GM12872 (cell line): ENCODE data around the gene NDRG3.

Experiments
- TF ChIP-seq, protein P1 (sequence below): IDR thresholded peaks from 3 replicates; pipeline ENCODE4 v1.5.1; 2011; ENCODE audit warnings: low read depth, mild to moderate bottlenecking, low read length, moderate library complexity; ENCODE audit not compliant: insufficient read depth

Gene NDRG3

DNA sequence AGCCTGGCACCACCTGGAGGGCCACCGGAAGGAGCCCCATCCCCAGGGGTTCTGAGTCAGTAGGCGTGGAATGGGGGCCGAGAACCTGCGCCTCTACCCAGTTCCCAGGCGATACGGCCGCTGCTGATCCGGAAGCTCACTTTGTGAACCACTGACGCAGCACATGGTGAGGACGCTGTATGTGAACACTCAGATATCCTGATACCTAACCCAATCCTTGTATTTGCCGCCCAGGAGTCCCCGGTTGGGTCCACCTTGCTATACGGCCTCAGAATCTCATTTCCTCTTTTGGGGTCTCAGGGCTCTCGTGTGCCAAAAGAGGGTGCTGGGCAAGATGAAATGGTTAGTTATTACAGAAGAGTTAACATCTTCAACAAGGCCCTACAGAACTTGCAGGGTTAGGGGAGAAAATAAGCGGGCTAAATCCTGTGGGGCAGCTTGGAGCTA lies 140.9 kb downstream of the NDRG3 start:
- TF ChIP-seq, protein P1, sequence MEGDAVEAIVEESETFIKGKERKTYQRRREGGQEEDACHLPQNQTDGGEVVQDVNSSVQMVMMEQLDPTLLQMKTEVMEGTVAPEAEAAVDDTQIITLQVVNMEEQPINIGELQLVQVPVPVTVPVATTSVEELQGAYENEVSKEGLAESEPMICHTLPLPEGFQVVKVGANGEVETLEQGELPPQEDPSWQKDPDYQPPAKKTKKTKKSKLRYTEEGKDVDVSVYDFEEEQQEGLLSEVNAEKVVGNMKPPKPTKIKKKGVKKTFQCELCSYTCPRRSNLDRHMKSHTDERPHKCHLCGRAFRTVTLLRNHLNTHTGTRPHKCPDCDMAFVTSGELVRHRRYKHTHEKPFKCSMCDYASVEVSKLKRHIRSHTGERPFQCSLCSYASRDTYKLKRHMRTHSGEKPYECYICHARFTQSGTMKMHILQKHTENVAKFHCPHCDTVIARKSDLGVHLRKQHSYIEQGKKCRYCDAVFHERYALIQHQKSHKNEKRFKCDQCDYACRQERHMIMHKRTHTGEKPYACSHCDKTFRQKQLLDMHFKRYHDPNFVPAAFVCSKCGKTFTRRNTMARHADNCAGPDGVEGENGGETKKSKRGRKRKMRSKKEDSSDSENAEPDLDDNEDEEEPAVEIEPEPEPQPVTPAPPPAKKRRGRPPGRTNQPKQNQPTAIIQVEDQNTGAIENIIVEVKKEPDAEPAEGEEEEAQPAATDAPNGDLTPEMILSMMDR: no peak
